ENCODE data around the gene LRRC10. TPM values are rescaled to one million over a fixed set of nuclear protein-coding genes. Genes with fewer than 3 reads are reported as not detected.

Gene LRRC10
- total and polyA plus RNA-seq, 2 experiments from 2014 or later, result 40.8 to 44.0 TPM

DNA sequence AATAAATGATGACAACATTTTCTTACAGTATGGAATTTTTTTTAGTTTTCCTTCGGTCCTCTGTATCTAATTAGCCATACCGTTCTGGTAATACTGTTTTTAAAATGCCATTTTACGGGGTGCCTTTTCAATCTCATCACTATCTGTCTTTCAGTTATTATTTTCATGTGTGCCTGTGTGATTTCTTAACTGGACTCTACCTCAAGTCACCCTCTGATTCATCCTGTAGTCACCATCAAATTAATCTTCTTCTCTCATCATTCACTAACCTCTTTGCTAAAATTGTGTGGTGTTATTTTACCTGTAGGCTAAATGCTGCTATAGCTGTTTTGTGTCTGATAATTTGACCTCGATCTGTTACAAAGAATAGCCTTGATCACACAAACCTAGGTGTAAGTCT, 41.5 kb downstream of the LRRC10 start:
- H3K27me3 ChIP-seq, result no peaks in the 10 kb centered on the region
- H3K4me3 ChIP-seq, result no peak overlapping the region
- no peak for DNase-seq (ENCODE audit: low read depth in 1 of 2, low spot score in 1 of 2)
- peak overlapping the region; percentile 67 for H3K27ac ChIP-seq
- TF ChIP-seq, protein P1, sequence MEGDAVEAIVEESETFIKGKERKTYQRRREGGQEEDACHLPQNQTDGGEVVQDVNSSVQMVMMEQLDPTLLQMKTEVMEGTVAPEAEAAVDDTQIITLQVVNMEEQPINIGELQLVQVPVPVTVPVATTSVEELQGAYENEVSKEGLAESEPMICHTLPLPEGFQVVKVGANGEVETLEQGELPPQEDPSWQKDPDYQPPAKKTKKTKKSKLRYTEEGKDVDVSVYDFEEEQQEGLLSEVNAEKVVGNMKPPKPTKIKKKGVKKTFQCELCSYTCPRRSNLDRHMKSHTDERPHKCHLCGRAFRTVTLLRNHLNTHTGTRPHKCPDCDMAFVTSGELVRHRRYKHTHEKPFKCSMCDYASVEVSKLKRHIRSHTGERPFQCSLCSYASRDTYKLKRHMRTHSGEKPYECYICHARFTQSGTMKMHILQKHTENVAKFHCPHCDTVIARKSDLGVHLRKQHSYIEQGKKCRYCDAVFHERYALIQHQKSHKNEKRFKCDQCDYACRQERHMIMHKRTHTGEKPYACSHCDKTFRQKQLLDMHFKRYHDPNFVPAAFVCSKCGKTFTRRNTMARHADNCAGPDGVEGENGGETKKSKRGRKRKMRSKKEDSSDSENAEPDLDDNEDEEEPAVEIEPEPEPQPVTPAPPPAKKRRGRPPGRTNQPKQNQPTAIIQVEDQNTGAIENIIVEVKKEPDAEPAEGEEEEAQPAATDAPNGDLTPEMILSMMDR (IDR thresholded peaks at IDR 0.05; ENCODE audit: low read depth, low read length), result no peak
- H3K4me1 ChIP-seq (ENCODE audit: low read depth), result no peaks in the 10 kb centered on the region
- H3K36me3 ChIP-seq, result peaks cover 24% of the 10 kb centered on the region
- no peaks in the 10 kb centered on the region for H3K9me3 ChIP-seq (ENCODE audit: low read depth)

DNA sequence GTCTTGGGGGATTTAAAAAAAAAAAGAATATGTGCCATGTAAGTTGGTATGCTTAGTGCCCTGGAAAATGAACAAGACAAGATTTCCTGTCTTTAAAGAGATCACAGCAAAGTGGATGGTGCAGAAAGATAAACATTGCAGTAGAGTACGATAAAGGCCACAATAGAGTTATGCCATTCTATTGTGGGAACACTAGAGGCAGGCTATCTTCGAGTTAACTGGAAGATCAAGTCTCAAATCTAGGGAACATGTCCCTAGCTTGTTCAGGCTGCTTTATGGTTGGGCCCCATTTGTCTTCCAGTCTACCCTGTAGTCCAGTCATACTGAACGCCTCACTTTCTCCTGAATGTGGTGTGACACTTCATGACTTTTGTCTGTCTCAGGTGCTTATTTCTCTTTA, 44.1 kb downstream of the LRRC10 start:
- Histone ChIP-seq H3K4me3 (no peak overlapping the region), H3K36me3 (peaks cover 18% of the 10 kb centered on the region), H3K27me3 (no peaks in the 10 kb centered on the region), H3K9me3 (ENCODE audit: low read depth) (no peaks in the 10 kb centered on the region), H3K27ac (no peak overlapping the region), H3K4me1 (ENCODE audit: low read depth) (no peaks in the 10 kb centered on the region)
- DNase-seq (ENCODE audit: low read depth in 1 of 2, low spot score in 1 of 2), result no peak
- TF ChIP-seq, protein P1 (IDR thresholded peaks at IDR 0.05; ENCODE audit: low read depth, low read length), result no peak

- no peaks in the 10 kb centered on the region for H3K27me3 ChIP-seq
- H3K4me3 ChIP-seq, result no peak overlapping the region
- H3K36me3 ChIP-seq, result peaks cover 15% of the 10 kb centered on the region
- TF ChIP-seq, protein P1 (IDR thresholded peaks at IDR 0.05; ENCODE audit: low read depth, low read length), result no peak
- H3K27ac ChIP-seq, result no peak overlapping the region
- no peaks in the 10 kb centered on the region for H3K9me3 ChIP-seq (ENCODE audit: low read depth)
- no peak for DNase-seq (ENCODE audit: low read depth in 1 of 2, low spot score in 1 of 2)
- no peaks in the 10 kb centered on the region for H3K4me1 ChIP-seq (ENCODE audit: low read depth)
These were observed 47.4 kb downstream of the LRRC10 start for GRCh38 chr12:69563166-69563762.

Other genes starting within 250 kb of the LRRC10 start
- gene FRS2, start 140.5 kb downstream of the LRRC10 start, total RNA-seq, result 43.2 and 46.3 TPM in 2 replicates
- gene FRS2, start 140.5 kb downstream of the LRRC10 start, polyA plus RNA-seq, result 15.9 and 21.6 TPM in 2 replicates
- 227 and 237 TPM in 2 replicates for gene CCT2, start 25.4 kb downstream of the LRRC10 start, total RNA-seq
- 307 and 340 TPM in 2 replicates for gene CCT2, start 25.4 kb downstream of the LRRC10 start, polyA plus RNA-seq
- 0.25 TPM in 1 of 2 replicates, not detected in the other for gene BEST3, start 88.4 kb upstream of the LRRC10 start, total RNA-seq
- not detected in 2 replicates for gene BEST3, start 88.4 kb upstream of the LRRC10 start, polyA plus RNA-seq
- gene RAB3IP, start 128.0 kb upstream of the LRRC10 start, total RNA-seq, result 54.2 and 81.4 TPM in 2 replicates
- gene RAB3IP, start 128.0 kb upstream of the LRRC10 start, polyA plus RNA-seq, result 79.3 and 109 TPM in 2 replicates
- gene MYRFL, start 214.3 kb upstream of the LRRC10 start, total RNA-seq, result 2.2 and 2.3 TPM in 2 replicates
- gene MYRFL, start 214.3 kb upstream of the LRRC10 start, polyA plus RNA-seq, result 0.79 and 3.5 TPM in 2 replicates